Muscle layer of duodenum (tissue), 2 donors: ENCODE results near the gene TNPO2.

Experiments
- H3K27ac ChIP-seq: one replicate; pipeline ENCODE4 v1.7.0; 2013; ENCODE audit warnings: mild to moderate bottlenecking, low read length
- H3K27me3 ChIP-seq: one replicate; pipeline ENCODE4 v1.7.0; 2013; ENCODE audit warnings: low read depth, mild to moderate bottlenecking, control low read depth, low read length
- H3K36me3 ChIP-seq, 2 donors: one replicate each; pipeline ENCODE4 v1.7.0; 2013; ENCODE audit warnings: low read length in 2 of 2, control low read depth in 1 of 2, mild to moderate bottlenecking in 1 of 2; ENCODE audit not compliant: insufficient read depth in 2 of 2, control insufficient read depth in 1 of 2
- H3K4me1 ChIP-seq, 2 donors: one replicate each; pipeline ENCODE4 v1.7.0; 2013; ENCODE audit warnings: low read length in 2 of 2, mild to moderate bottlenecking in 2 of 2, control low read depth in 1 of 2, moderate library complexity in 1 of 2; ENCODE audit not compliant: insufficient read depth in 2 of 2, control insufficient read depth in 1 of 2
- H3K4me3 ChIP-seq, 2 donors: one replicate each; pipeline ENCODE4 v1.7.0; 2013; ENCODE audit warnings: low read length in 2 of 2, low read depth in 1 of 2, mild to moderate bottlenecking in 1 of 2
- H3K9me3 ChIP-seq, 2 donors: one replicate each; pipeline ENCODE4 v1.7.0; 2013; ENCODE audit warnings: low read length in 2 of 2, control low read depth in 1 of 2, mild to moderate bottlenecking in 1 of 2; ENCODE audit not compliant: control insufficient read depth in 1 of 2
- donor health status: healthy.

TNPO2 gene

DNA sequence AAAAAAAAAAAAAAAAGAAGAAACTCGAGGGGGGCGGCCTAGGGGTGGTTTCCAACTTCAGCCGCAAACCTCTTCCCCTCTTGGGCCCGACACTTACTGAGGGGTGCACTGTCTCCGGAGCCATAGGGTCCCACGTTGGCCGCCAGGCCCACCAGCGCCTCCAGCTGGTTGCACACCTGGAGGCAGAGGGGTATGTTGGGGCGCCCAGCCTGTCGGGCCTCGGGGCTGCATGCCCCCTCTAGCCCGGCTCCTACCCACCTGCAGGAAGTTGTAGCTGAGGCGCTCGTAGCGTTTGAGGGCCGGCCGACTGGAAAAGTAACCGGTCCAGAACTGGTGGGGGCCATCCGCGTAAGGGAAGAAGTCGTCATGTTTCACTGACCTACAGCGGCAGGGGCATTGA lies 65.8 kb downstream of the TNPO2 start:
- H3K9me3 ChIP-seq, result no peaks in the 10 kb centered on the region
- no peaks in the 10 kb centered on the region for H3K4me1 ChIP-seq
- no peaks in the 10 kb centered on the region for H3K27me3 ChIP-seq
- H3K4me3 ChIP-seq, result no peak overlapping the region
- peaks cover 27 to 64% of the 10 kb centered on the region in 2 donors for H3K36me3 ChIP-seq
- no peak overlapping the region for H3K27ac ChIP-seq

DNA sequence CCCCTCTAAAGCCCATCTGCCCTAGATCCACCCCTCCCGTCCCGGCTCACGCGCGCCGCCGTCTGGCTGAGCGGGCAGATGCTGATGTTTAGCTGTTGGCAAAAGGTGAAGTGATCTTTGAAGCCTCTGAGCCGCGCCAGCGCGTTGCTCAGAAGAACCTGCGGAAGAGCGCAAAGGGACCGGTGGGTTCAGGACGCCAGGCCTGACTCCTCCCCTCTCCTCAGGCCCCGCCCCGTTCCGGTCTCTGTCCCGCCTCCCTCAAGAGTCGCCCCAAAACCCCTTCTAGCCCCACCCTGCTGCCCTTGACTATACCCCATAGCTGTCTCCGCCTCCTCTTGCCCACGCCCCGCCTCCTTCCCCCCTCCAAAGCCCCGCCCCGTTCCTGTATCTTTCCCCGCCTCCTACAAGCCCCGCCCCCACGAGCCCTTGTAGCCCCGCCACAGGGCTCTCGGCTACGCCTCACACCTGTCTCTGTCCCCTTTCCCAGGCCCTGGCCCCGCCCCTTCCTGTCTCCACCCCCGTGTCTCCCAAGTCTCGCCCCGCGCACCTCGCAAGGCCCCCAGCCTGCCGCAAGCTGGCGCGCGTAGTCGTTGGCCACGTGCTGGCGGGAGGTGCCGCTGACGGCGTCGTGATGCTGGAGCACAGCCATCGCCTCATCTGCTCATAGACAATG lies 66.7 kb downstream of the TNPO2 start:
- Histone ChIP-seq H3K36me3 (peaks cover 27 to 65% of the 10 kb centered on the region in 2 donors), H3K4me1 (no peaks in the 10 kb centered on the region), H3K27ac (no peak overlapping the region), H3K4me3 (no peak overlapping the region), H3K9me3 (no peaks in the 10 kb centered on the region), H3K27me3 (no peaks in the 10 kb centered on the region)

DNA sequence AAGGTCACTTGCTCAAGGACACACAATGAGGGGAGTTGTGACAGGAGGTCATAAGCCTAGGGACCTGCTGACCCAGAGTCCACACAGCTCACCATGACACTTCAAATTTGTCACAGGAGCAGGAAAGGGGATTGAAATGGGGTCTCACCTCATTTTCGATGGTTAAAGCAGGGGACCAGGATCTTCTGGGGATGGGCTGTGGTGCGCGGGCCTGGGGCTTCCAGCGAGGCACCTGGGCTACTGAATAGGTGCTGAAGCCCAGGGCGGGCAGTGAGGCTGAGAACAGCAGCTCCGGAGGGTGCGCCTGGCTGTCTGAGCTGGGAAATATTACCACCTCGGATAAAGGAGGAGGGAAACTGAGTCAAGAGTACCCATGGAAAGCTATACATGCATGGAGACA lies 68.2 kb downstream of the TNPO2 start:
- Histone ChIP-seq H3K4me1 (no peaks in the 10 kb centered on the region), H3K27ac (no peak overlapping the region), H3K4me3 (no peak overlapping the region), H3K9me3 (no peaks in the 10 kb centered on the region), H3K36me3 (peaks cover 22 to 52% of the 10 kb centered on the region in 2 donors), H3K27me3 (no peaks in the 10 kb centered on the region)

DNA sequence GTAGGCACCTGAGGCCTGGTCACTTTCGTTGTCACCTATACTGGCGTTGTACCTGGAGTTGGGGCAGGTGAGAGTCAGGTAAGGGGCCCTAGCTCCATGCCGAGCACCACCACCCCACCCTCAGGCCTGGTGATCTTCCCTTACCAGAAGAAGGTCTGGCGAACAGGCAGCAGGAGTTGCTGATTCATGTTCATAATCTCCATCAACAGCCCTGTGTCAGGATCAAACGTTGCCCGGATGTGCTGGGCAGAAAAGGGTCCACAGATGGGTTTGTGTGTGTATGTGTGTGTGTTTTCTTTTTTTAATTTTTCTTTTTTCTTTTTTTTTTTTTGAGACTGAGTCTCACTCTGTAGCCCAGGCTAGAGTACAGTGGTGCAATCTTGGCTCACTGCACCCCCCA lies 71.5 kb downstream of the TNPO2 start:
- Histone ChIP-seq H3K4me1 (peaks cover 0 to 13% of the 10 kb centered on the region in 2 donors), H3K36me3 (peaks cover 19 to 28% of the 10 kb centered on the region in 2 donors), H3K9me3 (no peaks in the 10 kb centered on the region), H3K4me3 (no peak overlapping the region), H3K27me3 (no peaks in the 10 kb centered on the region), H3K27ac (no peak overlapping the region)

DNA sequence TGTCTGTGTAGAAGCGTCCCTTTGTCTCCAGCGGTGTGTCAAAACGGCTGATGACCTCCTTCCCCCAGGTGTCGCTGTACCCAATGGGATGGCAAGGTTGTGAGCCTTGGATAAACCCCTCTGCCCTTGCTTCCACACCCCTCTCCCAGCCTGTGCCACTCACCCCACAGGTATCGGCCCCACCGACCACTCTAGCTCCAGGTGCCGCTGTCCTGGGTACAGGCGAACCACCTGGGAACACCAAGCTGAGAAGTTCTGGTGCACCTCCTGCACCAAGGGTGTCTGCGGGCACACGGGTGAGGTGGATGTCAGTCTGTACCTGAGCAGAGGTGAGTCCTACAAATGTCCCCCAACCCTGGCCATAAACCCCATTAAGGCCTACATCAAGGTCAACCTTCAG lies 73.8 kb downstream of the TNPO2 start:
- H3K4me3 ChIP-seq, result no peak overlapping the region
- no peaks in the 10 kb centered on the region for H3K9me3 ChIP-seq
- peaks cover 0 to 13% of the 10 kb centered on the region in 2 donors for H3K4me1 ChIP-seq
- peaks cover 2 to 9% of the 10 kb centered on the region in 2 donors for H3K36me3 ChIP-seq
- H3K27me3 ChIP-seq, result no peaks in the 10 kb centered on the region
- H3K27ac ChIP-seq, result no peak overlapping the region
